Measurements from ENCODE around the gene PSMB3.
"Not testable (repeated sequence)": the region's sequence is repeated elsewhere in the genome, so short reads cannot be mapped to it uniquely, and the experiment has no call there.

Gene PSMB3

DNA sequence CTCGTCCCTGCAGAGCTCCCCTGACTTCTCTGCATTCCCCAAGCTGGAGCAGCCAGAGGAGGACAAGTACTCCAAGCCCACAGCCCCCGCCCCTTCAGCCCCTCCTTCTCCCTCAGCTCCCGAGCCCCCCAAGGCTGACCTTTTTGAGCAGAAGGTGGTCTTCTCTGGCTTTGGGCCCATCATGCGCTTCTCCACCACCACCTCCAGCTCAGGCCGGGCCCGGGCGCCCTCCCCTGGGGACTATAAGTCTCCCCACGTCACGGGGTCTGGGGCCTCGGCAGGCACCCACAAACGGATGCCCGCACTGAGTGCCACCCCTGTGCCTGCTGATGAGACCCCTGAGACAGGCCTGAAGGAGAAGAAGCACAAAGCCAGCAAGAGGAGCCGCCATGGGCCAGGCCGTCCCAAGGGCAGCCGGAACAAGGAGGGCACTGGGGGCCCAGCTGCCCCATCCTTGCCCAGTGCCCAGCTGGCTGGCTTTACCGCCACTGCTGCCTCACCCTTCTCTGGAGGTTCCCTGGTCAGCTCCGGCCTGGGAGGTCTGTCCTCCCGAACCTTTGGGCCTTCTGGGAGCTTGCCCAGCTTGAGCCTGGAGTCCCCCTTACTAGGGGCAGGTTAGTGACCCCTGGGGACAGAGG is 36.1 kb upstream of the PSMB3 start:
- no peak for DNase-seq (ENCODE audit: low read depth)

DNA sequence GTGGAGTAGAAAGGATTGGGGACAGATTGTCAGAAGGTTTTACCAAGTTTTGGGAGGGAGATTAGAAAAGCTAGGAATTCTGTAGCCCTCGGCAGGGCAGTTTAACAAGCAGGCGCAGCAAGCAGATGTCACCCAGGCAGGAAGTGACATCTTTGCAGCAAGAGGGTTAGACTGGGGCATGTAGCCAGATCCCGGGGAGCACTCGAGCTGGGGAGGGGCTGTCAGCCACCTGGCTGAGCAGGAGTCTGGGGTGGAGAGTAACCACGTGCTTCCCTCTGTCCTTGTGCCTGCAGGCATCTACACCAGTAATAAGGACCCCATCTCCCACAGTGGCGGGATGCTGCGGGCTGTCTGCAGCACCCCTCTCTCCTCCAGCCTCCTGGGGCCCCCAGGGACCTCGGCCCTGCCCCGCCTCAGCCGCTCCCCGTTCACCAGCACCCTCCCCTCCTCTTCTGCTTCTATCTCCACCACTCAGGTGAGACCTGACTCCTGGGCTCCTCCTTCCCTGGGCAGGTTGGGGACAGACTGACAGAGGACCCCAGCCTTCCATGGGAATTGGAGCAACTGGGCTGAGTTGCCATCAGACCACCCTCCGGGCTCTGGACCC is 35.3 kb upstream of the PSMB3 start:
- no peak for DNase-seq (ENCODE audit: low read depth)

DNA sequence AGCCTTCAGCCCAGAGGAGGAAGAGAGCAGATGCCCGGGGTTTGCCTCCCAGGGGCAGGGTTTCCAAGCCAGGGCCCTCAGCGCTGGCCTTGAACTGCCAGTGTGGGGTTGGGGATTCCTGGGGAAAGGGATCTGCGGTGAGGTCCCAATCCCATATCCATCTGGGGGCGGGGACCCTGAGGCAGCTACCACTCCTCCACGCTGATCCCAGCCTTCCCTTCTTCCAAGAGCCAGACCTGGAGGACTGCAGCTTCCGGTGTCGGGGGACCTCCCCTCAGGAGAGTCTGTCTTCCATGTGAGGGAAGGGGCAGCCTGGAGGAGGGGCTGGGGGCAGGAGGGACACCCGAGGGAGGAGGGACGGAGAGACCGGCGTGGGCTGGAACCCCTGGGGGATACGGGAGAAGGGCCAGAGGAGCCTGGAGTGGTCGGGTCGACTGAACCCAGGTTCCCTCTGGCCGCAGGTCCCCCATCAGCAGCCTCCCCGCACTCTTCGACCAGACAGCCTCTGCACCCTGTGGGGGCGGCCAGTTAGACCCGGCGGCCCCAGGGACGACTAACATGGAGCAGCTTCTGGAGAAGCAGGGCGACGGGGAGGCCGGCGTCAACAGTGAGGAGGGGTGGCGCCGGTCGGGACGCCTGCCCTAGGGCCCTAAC is 33.1 kb upstream of the PSMB3 start:
- no peak for DNase-seq (ENCODE audit: low read depth)

DNA sequence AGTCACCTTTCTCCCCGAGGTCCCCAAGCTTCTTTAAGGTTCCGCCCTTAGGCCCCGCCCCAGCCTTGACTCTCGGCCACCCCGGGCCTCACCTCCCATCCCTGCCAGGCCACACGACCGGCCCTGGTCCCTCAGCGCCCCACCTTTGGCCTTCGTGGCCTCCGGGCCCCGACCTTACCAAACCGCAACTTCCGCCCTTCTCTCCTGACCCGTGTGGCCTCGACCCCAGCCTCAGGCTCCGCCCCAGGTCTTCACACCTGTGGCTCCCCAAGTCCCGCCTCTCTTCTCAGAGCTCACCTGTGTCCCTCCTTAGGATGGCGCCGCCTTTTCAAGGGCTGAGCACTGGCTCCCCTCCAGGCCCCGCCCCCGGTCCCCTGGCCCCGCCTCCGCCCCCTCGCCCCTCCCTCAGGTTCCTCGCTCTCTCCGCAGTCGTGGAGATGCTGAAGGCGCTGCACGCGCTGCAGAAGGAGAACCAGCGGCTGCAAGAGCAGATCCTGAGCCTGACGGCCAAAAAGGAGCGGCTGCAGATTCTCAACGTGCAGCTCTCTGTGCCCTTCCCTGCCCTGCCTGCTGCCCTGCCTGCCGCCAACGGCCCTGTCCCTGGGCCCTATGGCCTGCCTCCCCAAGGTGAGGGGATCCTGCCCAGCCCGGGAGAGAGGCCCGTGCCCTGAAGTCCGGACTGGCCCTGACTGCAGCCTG is 32.4 kb upstream of the PSMB3 start:
- DNase-seq (ENCODE audit: low read depth): no peak

DNA sequence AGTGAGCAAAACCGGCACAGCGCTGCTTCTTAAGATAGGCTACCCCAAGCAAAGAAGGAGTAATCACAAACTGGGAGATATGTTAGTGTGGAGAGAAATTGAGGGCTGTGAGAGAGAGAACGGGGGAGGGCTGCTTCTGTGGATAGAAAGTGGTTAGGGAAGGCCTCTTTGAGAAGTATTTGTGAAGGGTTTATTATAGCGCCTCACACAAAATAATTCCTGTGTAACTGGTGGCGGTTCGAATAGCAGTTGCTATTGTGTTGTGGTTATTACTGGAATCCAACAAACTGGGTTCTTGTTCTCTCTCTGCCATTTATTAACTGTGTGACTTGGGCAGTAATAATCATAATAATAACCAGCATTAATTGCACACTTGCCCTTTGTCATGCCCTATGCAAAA is 31.6 kb upstream of the PSMB3 start:
- no peak for DNase-seq (ENCODE audit: low read depth)

DNA sequence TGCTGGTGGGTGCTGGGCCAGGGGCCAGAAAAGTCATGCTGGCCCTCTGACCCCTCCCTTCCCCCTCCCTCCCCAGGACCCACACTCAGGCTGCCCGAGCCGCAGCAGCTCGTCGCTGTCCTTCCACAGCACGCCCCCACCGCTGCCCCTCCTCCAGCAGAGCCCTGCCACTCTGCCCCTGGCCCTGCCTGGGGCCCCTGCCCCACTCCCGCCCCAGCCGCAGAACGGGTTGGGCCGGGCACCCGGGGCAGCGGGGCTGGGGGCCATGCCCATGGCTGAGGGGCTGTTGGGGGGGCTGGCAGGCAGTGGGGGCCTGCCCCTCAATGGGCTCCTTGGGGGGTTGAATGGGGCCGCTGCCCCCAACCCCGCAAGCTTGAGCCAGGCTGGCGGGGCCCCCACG is 30.7 kb upstream of the PSMB3 start:
- no peak for DNase-seq (ENCODE audit: low read depth)

DNA sequence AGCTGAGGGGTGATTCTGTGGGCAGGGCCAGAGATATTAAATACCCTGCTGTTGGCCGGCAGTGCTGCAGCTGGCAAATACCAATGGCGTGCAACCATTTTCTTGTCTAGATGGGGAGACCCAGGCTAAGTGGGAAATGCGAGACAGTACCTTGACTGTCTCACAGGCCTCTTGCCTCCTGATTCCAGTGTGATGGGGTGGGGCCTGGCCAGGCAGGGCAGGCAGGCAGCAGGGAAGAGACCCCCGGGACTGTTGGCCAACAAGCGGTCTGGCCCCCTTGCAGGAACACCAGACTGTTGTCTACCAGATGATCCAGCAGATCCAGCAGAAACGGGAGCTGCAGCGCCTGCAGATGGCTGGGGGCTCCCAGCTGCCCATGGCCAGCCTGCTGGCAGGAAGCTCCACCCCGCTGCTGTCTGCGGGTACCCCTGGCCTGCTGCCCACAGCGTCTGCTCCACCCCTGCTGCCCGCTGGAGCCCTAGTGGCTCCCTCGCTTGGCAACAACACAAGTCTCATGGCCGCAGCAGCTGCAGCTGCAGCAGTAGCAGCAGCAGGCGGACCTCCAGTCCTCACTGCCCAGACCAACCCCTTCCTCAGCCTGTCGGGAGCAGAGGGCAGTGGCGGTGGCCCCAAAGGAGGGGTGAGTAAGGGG is 28.1 kb upstream of the PSMB3 start:
- DNase-seq (ENCODE audit: low read depth): no peak

DNA sequence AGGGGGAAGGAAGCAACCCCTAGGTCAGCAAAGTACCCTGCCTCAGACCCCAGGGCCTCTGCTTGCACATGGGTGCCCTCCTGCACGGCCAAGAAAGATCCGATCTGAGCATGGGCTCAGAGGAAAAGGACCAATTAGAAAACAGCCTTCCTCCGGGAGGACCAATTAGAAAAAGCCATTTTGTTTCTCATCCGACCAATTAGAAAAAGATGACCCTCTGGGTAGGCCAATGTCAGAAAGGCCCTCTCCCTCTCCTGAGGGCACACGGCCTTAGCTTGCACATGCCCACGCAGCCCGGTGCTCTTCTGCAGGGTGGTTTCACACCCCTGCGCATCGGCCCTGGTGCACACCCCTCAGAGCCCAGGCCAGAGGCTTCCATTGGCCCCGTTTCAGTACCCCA is 27.5 kb upstream of the PSMB3 start:
- no peak for DNase-seq (ENCODE audit: low read depth)

DNA sequence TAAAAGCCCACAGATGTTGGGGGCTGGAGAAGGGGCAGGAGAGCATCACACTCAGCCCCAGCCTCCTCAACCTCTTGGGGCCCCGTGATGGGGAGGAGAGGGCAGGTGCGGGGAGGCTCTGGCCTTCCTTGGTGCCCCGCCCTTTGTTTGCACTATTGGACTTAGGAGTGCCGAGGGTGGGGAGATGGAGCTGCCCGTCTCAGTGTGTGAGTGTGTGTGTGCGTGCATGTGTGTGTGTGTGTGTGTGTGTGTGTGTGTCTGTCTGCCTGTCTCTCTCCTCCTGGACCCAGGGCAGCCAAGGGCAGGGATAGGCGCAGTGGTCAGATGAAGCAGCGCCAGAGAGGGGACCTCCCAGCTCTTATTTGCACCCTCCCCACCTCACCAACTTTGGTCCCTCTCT is 26.4 kb upstream of the PSMB3 start:
- DNase-seq (ENCODE audit: low read depth): not testable (repeated sequence)

DNA sequence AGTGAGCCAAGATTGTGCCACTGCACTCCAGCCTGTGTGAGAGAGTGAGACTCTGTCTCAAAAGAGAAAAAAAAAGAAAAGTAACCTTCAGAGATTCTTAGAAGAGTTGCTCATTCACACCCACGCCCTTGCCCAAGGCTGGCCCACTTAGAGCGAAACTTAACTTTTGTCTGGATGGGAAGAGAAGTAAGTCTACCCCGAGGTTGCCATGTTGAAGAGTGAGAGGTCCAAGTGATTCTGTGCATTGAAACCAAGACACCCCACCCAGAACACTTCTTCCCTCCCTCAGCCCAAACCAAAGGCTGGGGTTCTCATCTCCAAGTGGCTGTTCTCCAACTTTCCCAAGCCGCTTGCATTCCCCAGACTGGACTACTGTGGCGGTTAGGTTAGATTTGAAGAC is 24.8 kb upstream of the PSMB3 start:
- DNase-seq (ENCODE audit: low read depth): no peak

DNA sequence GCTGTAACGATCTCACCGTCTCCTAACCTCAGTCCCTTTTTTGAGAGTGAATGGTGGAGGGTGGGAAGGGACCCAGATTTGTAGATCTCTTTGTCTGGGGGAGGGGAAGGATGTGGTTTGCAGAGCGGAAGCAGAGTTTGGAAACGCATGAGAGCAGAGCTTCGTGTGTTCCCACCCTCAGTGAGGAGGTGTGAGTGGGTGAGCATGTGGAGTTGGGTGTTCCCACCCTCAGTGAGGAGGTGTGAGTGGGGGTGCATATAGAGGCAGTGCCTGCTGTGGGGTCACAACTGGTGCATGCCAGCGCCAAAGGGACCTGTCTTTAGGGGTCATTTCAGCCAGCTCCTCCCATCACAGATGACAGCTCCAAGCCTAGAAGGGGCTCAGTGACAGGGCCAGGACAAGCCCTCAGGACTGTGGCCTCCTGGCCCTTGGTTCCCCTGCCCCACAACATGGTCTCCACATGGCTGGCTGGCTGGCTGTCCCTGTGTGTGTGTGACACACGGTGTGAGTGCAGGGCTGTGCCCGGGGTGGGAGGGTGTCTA is 24.2 kb upstream of the PSMB3 start:
- DNase-seq (ENCODE audit: low read depth): peak; percentile 64

DNA sequence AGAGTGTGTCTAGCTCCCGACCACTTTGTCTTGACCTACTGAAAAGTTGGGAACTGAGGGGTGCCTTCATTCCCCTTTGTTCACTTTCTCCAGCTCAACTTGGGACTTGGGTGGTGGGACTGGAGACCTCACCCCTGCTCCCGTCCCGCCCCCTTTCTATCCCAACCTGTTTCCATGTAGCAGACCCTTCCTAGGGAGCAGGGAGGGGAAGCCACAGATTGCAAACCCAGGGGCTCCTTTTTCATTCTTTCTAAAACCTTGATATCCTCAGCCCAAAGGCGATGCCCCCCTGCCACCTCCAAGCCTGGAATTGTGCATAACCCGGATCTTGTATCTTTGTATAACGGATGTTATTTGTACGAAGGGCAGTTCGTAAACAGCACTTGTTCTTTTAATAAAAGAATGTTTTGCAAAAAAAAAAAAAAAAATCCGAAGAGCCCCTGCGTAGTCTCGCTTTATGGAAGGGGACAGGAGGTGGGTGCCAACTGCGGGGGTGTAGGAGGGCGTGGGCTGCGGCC is 23.1 kb upstream of the PSMB3 start:
- DNase-seq (ENCODE audit: low read depth): no peak

DNA sequence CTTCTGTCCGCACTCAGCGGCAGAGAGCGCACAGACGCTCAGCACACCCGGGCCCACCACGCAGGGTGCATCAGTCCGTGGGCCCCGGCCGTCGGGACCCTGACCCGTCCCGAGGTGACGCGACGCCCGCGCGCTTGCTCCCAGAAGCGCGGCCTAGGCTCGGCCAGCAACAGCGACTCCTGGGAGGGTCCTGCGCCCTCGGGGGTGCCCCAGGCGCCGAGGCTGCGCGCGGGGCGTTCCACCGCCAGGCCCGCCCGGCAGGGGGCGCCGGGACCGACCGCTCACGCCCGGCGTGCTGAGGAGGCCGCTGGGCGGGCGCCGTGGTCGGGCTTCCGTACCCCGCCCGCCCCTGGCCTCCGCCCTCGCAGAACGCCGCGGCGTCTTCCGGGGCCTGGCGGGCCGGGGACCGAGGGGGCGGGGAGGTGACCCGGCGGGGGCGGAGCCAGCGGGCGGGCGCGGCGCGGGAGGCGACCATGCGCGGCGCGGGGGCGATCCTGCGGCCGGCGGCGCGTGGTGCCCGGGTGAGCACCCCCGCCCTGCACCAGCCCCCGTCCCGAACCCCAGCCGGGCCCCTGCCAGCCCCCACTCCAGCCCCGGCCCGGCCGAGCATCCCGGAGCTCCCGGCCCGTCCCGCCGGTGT is 22.5 kb upstream of the PSMB3 start, which contains the start of gene CISD3:
TSS of gene CISD3 (plus strand) at position 456 of the 640 bp plus-strand sequence. CDS start at position 474, 18 bp downstream.
- peak; percentile 73 for DNase-seq (ENCODE audit: low read depth)

DNA sequence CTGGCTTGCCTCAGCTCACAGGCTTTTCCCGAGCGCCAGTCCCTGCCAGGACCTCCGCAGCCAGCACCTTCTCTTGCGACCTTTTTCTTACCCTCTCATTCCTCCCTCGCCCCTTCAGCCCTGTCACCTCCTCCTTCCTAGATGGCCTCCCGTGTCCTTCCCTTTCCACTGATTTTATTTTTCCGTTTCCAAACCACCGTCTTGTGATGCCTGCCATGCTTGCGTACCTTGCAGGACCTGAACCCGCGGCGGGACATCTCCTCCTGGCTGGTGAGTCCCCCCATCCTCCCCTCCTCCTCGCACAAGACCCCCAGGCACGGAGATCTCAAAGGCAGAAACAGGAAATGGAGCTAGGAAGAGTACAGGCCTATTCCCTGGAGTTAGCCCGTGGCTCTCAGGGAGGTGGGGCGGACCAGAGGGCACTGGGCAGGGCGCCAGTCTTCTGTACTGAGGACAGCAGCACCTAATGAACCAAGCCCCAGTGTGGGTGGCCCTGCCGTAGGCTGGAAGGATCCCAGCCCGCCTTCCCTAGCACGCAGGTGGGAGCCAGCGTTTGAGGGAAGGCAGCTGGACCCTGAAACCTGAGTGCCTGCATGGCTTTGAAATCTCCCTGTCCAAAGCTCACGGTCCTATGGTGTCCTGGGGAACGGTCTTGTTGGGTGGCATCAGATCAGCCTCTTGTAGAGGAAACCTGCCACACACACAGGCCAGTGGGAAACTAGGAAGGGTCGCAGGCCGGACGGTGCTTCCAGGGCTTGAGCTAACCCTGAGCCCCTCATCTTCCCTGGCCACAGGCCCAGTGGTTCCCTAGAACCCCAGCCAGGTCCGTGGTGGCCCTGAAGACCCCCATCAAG is 21.8 kb upstream of the PSMB3 start:
- DNase-seq (ENCODE audit: low read depth): no peak

DNA sequence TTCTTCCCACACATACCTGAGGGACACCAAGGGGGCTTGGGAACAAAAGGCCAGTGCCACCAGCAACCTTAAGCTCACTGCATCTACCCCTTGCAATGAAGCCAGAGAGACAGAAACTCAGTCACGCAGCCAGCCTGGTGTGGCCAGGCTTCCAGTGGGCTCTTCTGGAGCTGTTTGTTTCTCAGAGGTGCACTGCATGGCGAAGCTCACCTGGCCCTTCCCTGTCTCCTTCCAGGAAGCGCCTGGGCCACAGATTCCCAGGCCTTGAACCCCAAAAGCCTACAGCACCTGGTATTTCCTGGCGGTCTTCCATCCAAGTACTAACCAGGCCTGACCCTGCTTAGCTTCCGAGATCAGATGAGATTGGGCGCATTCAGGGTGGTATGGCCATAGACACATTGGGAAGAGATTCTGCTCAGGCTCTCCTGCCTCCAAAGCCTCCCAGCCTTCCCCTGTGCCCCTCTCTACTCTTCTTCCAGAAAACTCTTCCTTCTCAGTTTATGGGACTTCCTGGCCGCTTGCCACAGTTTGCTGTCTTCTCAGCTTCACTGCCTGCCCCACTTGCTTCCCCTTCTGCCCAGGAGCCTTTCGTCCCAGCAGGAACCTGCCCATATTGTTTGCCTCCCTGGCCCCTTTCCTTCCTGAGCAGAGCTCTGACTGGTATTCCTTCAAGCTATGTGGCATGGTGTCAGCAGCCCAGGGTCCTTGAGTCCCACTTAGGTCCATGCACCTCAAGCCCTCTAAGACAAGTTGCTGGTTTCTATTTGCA is 20.8 kb upstream of the PSMB3 start:
- DNase-seq (ENCODE audit: low read depth): no peak

DNA sequence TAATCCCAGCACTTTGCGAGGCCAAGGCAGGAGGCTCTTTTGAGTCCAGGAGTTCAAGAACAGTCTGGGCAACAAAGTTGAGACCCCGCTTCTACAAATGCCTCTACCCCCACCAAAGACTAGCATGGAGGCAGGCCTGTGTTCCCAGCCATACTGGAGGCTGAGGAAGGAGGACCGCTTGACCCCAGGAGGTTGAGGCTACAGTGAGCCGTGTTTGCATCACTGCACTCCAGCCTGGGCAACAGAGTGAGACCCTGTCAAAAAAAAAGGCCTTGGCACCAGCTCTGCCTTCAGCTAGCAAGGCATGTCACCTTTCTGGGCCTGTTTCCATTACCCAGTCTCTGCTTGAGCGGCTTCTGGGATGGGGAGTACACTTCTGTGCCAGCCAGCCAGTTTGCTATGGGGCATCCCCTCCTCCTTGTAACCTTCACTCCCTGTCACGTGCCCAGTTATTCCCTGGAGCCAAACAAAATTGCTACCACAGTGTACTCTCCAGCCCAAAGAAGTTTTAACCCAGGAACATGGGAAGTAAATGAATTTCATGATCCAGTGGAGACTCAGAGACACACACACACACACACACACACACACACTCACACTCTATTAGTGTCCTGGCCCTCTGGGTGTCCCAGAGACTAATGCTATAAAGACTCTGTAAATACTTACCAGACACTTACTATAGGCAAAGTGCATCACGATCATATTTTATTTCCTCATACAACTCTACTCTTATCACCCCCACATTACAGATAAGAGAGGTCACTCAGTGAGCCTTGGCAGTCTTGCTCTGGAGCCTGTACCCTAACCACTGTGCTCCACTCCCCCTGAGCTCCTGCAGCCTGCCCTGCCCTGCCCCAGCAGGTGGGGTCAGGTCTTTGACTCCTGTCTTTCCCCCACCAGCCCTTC is 19.9 kb upstream of the PSMB3 start:
- DNase-seq (ENCODE audit: low read depth): no peak

DNA sequence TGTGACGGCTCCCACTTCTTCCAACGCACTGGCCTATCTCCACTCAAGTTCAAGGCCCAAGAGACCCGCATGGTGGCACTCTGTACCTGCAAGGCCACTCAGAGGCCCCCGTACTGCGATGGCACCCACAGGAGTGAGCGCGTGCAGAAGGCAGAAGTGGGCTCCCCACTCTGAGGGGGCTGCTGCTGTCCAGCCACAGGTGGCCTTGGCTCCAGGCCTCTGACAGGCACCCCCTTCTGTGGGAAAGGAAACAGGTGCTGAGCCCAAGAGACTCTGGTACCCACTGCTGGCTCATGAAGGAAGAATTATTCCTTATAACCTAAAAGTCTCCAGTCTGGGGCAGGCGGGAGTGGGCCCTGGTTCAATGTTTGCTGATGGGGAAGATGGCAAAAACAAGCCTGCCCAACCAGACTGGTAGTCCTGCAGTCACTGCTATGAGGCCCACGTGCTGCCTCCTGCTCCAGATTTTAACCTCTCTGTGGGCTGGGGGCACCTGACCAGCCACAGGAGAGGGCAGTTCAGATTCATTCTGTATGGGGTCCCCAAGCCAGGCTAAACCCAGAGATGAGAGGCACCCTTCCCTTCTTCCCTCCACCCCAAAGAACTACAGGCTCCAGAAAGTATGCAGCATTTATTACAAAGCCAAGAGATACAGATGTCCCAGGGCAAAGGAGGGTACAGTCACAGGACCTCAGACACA is 19.1 kb upstream of the PSMB3 start:
- no peak for DNase-seq (ENCODE audit: low read depth)
